Embryonic facial prominence (tissue), 1 donor: ENCODE data around the gene TMEM269.

Experiments used
- DNase-seq: peaks from one replicate; pipeline ENCODE4 v3.0.0-alpha.2; 2016; ENCODE audit errors: extremely low spot score

The TMEM269 gene

DNA sequence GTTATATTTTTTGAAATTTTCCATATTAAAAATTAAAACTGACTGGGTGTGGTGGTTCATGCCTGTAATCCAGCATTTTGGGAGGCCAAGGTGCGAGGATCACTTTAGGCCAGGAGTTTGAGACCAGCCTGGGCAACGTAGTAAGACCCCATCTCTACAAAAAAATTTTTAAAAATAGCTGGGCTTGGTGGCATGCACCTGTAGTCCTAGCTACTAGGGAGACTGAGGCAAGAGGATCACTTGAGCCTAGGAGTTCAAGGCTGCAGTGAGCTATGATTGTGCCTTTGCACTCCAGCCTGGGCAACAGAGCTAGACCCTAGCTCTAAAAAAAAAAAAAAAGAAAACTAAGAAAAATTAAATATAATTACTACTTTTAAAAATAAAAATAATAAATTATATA, 36.9 kb downstream of the TMEM269 start:
- no peak for DNase-seq

DNA sequence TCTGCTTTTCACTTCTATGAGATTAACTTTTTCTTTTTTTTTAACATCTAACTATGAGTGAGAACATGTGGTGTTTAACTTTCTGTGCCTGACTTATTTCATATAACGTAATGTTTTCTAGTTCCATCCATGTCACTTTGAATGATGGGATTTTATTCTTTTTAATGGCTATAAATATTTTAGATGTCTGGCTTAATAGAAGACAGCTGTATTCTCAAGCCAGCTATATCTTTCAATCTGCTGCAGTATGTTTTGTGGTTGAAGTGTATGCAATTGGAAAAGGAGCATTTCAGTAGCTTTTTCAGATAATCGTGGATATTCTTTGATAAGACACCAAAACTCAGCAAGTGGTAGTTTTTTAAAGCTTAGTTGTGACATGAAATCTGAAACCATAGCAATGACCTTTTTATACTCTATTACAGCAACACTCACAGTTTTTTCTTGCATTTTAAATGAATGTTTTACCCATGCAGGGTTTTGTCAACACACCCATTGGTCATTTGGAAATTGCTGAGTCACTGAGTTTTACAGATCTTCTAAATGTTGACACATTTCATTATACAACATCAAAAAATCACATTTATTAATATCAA, 38.1 kb downstream of the TMEM269 start:
- peak; percentile 27 for DNase-seq

DNA sequence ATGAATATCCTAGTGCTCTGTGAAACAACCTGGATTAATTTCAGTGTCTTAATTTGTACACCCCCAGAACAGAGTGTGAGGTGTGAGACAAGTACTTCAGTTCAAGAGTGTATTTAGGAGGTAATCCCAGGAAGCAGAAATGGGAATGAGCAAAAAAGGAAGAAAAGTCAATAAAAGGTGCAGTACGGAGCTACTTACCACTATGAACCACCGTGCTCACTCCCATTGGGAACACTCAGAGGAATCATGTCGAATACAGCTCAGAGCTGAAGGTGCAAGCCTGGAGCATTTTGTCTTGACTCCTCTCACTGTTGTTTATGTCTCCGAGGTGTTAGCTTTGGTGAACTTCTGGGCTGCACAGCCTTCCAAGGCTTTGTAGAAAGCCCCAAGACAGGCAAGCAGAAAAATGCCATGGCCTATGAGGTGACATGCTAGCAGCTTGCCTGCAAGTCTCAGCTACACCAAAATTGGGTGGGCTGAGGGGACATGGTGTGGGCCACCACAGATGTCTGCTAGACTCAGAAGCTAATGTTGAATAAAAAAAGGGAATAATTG, 39.8 kb downstream of the TMEM269 start:
- no peak for DNase-seq

DNA sequence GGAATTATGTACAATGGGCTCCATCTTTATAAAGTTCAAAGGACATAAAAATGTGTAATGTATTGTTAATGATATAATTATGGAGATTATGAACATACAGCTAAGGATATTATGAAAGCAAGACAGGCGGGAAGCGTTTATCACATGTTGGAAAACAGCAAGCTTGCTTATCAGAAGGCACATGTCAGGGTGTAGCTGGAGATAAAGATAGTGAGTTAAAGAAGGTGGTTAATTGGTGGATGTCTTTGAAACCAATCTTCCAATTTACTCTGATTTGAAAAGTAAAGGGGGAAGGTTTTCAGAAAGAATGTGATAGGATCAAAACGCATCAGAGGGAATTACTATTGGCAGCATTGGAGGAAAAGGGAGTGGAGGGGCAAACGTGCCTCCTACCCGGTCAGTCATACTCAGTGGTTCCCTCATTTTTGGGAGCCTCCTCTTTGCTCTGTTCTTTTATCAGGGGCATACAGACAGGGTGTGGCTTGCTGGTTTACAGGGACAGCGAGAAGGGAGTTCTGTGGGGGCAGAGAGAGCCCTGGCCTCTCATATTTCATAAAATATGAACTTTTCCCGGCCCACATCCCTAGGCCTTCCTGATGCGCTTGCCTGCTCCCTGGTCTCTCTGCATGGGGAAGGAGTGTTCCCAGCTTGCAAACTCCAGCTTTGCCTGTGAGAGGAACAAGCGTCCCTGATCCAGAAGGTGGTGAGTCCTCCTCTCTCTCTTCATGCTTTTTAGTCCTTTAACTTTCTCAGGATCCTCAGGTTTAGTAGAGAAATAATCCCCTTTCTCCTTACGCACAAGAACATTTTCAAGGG, 40.5 kb downstream of the TMEM269 start:
- DNase-seq = no peak

DNA sequence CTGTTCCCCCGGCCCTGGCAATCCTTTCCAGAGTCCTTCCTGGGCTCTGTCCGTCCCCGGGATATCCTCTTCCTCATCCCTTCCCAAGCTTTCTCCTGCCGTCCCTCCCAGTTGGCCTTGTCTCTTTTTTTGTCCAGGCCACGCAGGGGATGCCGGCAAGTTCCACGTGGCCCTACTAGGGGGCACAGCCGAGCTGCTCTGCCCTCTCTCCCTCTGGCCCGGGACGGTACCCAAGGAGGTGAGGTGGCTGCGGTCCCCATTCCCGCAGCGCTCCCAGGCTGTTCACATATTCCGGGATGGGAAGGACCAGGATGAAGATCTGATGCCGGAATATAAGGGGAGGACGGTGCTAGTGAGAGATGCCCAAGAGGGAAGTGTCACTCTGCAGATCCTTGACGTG, 45.8 kb downstream of the TMEM269 start:
- DNase-seq = no peak

DNA sequence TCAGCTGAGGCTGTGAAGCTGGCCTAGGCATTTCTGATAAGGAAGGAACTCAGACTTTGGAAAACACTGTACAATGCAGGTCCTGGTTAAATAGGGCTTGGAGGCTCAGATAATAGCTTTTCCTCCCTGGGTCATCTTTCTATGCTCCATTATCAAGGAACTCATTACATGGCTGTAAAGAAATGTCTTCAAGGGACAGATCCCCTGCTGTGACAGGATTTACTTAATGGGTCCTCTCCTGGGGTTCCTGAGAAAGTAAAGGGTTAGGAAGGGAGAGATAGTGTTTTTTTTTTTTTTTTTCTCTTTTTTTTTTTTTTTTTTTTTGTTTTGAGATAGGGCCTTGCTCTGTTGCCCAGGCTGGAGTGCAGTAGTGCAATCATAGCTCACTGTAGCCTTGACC, 46.5 kb downstream of the TMEM269 start:
- no peak for DNase-seq

DNA sequence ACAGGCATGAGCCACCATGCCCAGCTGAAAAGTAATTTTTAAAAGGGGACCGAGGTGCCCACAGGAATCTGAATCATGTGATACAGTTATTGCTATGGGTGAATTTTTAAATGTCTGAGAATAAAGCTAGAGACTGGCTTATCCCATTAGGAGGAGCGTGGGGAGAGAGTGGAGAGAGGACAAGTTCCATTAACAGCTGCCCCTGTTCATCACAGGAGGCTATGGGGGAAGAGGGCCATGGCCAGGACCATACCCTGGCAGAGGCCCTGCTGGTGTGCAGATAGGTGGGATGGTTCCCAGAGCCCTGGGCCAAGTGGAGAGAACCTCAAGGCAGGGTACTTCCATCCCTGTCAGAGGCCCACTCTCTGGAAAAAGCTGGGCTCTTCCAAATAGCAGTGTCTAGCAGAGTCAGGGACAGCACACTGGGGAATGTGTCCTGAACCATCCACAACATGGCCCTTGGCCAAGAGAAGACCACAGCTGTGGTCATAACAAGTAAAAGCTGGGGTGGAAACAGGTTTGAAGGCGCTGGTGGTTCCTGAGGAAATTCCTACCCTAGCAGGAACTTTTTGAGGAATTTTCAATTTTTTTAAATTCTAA, 48.0 kb downstream of the TMEM269 start:
- DNase-seq = no peak

DNA sequence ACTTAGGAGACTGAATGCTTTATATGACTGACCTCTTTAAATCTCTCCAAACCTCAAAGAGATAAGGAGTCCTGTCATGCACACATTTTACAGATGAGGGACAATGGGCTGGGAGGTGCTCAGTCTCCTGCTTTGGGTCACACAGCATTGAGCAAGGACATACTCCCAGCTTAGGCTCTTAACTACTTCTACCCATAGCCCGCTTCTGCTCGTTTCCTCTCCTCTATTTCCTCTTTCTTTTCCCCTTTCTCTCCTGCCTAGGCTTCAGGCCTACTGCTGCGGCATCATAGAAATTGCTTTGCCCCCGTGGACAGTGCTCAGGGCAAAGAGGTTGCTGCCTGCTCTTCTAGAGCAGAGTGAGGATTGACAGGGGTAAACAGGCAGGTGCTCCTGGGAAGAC, 49.2 kb downstream of the TMEM269 start:
- no peak for DNase-seq

DNA sequence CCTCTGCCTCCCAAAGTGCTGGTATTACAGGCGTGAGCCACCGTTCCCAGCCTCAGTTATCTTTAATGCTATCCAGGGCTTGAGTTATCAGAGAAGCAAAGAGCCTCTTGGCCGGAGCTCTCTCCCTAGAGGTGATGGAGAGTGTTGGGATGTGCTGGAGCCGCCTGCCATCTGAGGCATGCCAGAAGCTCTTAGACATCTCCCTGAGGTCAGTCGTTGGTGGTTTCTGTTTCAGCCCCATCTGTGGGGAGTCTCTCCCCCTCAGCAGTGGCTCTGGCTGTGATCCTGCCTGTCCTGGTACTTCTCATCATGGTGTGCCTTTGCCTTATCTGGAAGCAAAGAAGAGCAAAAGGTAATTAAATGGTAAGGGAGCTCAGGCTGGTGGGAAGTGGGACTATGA, 50.0 kb downstream of the TMEM269 start:
- no peak for DNase-seq

DNA sequence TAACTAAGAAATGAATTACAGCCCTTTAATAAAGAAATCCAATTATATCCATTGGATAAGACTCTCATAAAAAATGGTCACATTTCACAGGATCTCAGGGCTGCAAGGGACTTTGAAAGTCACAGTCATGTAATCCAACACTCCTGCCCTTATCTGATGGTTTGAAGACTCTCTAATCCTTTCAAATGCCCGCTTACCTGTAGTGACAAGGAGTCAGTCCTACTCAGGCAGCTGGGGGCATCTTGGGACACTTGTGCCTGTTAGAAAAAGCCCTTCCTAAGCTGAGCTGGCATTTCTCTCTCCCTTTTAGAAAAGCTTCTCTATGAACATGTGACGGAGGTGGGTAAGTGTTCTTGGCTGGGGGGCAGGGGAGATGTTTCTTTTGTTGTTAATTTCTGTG, 50.6 kb downstream of the TMEM269 start:
- DNase-seq = no peak

DNA sequence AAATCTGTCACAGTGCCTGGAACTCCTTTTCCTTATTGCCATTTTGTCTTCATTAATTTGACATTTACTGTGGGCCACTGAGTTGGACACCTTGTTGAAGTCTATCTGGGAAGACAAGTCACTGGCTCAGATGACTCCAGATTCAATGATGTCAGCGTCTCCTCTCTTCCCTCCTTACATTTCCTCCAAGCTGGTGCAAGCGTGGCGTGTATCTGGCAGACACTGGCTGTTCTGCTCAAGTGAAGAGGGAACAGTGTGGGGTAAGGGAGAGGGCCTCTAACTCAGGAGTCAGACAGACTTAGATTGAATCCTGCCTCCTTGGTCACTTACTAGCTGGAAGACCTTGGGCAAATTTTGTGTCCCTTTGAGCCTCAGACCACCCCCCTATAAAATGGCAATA, 52.9 kb downstream of the TMEM269 start:
- no peak for DNase-seq

DNA sequence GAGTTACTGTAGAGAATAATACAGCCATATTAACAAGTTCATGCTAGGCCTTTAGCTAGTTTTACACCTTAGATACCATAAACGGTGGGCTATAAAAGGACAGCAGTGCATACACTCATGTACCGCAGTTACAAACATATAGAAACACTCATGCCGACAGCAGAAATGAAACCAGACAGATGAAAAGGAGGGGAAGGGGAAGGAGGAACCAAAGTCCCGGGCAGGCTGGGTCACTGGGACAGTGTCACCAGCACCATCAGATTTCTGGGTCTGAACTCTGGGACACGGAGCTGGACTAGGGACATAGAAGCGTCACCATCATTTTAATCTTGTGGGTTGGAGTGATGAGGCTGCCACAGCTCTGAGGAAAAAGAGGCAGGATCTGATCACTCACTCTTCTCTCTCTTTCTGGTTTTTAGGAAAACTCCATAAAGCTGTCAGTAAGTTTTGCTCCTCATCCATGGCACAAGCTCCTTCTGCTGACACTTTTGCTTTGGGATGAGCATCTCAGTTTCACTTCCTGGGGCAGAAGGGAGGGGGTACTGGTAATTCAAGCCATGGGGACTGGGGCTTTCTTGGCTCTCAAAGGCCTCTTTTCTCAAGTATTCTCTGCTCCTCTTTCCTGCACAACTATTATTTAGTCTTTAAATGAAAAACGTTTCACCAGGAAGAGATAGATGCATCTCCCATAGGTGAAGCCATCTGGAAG, 53.8 kb downstream of the TMEM269 start:
- no peak for DNase-seq

DNA sequence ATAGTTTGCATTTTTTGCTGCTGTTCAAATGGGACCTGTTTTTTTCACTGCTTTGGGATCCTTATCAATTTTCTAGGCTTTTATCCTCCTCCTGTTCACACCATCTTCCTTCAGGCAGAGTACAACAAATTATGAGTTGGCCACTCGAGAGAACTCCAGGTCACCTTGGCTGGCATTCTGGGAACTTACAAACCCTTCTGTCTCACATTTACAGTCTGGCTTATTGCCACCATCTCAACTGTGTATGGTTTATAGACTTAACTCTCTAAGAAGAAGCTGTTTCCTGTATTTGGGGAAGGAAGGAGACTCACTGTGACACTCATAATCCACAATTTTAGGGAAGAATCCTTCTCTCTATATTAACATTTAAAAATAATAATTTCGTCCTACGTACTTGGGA, 56.2 kb downstream of the TMEM269 start:
- no peak for DNase-seq

DNA sequence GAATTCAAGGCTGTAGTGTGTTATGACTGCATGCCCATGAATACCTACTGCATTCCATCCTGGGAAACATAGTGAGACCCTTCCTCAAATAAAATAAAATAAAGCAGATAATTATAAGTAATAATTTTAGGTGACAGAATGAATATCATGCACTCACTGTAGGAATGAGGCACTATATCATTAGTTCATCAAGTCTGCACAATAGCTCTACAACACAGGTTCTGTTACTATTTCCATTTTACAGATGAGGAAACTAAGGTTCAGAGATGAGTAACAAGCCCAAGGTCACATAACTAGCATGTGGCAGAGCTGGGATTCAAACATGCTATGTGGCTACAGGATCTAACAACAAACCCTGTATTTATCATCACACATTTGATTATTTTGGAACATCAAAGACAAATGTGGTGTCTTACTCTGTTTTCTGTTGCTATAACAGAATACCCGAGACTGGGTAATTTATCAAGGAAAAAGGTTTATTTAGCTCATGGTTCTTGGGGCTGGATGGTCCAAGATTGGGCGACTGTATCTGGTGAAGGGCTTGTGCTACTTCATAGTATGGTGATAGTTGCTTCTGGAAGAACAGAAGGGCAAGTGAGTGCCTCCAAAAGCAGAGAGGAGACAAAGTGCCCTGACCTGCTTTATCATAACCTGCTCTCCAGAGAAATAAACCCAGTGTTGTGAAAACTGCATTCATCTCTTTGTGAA, 56.8 kb downstream of the TMEM269 start:
- DNase-seq = no peak

DNA sequence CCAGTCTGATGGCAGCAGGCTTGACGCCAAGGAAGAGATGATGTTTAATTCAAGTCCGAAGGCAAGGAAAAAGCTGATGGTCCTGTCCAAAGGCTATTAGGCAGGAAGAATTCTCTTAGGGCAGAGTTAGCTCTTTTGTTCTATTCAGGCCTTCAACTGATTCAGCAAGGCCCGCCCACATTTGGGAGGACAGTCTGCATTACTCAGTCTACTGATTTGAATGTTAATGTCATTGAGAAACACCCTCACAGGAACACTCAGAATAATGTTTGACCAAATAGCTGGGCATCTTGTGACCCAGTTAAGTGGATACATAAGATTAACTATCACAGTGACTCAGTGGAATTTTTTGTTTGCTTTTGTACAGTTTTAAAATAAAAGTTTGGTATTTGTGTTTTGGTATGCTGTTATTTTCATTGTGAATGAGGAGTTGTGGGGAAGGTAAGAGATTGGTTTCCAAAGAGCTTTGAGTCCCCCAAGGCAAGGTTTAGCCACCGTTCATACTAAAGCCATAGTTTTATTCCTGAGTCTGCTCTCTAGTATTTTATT, 59.9 kb downstream of the TMEM269 start:
- DNase-seq = no peak

DNA sequence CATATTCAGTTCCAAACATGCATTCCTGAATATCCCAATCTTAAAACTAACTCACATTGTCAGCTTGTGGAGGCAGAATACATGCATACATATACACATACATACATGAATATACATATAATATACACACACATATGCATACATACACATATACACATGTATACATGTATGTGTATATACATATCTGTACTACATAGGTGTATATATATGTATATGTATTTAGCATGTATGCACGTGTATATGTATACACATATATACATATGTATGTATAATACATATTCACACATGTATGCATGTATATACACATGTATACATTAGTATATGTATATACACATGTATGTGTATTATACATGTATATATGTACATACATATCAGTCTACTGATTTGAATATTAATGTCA, 60.4 kb downstream of the TMEM269 start:
- no peak for DNase-seq

DNA sequence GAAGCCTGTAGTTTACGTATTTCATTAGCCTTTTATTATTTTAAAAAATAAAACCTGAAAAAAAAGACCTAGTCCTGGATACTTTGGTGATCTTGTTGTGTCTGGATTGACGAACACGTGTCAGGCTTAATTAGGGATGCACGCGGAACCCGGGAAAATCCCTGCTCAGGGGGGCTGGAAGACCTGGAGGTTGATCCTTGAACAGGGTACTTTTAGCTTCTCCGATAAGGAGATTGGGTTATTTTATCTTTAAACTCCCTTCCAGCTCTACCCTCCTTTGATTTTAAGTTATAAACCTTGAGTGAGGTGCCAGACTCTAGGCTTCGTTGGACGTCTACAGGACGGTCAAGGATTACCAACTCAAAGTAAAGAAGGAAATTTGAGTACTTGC, 61.1 kb downstream of the TMEM269 start:
- DNase-seq = no peak

DNA sequence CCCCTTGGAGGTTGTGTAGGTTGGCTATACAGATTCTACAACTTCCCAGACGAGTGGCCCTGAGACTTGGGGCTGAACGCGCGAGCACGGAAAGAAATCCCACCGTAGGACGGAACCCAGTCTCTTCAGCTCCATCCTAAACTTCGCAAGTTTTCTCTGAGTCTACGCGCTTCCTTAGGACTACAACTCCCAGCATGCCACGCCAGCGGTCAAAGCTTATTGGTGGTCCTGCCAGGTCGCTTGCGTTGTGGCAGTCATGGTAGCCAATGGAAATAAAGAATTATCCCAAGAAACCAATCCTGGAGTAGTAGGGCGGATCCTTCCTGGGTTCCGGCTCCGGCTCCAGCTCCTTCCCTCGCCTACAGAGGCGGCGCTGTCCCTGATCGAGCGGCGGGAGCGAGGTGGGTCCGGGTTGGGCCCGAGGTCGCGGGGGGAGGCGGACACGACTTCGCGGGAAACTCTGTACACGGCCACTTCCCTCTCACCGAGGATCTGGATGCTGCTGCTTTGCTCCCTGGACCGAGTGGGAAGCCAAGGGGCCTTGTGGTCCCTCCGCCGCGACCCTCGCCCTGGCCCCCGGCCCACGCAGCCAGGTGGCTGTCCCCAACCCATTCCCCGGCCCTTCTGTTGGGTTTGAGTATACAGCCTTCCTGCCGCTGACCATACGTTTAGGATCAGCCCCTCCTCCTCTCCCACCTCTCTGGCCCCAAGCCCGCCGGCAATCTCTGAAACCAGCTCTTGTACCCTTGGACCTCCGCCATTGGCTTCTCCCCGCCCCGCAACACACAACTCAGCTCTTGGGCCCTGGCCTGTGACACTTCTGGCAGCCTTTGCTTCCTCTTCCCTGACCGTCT, 61.7 kb downstream of the TMEM269 start, which contains the start of gene ZNF691:
Gene ZNF691, plus strand, starts transcription at position 357 of the 854 bp plus-strand sequence. CDS start 3,046 bp downstream, outside the sequence.
- DNase-seq = peak; percentile 95

DNA sequence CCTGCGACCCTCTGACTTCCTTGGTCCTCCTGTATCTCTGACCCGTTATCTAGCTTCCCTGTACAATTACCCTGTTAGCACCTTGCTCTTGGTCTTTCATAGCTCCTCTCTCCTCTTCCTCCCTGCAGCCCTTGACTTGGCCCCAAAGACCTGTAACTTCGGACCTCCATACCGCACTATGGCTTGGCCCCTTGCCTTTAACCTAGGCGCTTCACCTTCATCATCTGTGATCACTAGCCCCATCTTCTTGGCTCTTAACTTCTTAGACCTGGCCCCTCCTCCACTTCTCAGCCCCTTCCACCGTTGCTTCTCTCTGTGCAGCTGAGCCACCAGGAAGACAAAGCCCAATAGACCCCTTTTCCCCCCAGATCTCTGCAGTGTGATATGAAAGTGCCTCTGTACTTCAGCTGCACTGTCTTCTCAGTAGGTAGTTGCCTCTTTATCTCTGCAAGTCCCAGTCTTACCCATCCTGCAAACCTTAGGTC, 62.4 kb downstream of the TMEM269 start:
- no peak for DNase-seq
